HG03469 (cell line): Measurements from ENCODE around the gene WDR7.

ENCODE experiments used
- ATAC-seq: cut with Tn5 transposase; IDR thresholded peaks from one replicate; pipeline ENCODE4 v1.9.1; 2021; ENCODE audit warnings: mild to moderate bottlenecking, moderate library complexity, moderate number of reproducible peaks; ENCODE audit not compliant: unreplicated experiment

The WDR7 gene

DNA sequence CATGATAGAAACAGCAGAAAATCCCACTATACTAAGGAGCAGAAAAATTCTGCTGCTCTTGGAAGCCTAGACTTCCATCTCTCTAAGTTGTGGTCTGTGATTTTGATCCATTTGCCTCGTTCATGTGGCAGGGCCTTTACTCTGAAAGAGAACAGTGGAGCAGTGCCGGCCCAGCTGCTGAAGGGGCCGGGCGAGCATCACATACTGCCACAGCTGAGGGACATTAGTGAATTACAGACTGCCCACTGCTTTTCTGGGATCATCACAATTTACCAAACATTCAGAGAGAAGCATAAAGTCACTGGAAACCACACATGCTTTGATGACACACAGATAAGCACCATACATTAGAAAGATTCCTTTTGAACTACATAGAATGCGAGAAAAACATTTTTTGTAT is 278.7 kb downstream of the WDR7 start:
- ATAC-seq: no peak

DNA sequence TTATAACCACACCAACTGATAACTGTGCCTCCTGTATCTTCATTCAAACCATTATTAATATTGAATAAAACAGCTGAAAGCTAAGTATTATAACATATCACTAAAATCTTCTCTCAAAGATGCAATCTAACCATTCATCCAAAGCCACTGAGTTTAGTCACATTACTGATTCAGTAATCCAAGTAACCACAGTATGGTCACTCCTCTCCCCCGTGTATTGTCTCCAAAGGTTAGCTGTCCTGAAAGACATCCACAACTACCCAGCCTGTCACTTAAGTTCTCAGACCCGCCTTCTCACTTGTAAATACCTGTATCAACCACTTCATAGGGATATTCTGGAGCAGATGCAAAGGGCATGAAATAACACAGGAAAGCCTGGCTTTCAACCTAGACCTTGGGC is 282.3 kb downstream of the WDR7 start:
- ATAC-seq: no peak

DNA sequence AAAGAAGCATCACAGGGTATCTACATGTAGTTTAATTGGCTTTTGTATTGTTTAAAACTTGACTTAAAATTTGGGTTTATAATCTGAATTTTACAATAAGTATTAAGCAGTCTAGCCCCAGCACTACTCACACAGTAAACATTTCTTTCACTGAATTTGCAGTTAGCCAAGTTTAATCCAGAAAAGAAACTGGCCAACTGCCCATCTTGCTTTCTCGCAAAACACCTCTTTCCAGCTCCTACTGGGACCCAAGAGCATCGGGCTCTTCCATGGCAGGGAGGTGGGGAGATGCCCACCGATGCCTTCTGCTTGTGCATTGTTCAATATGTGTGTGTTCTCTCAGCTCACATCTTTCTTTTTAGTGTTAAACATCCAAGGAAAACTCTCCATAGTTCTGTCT is 283.0 kb downstream of the WDR7 start:
- no peak for ATAC-seq

DNA sequence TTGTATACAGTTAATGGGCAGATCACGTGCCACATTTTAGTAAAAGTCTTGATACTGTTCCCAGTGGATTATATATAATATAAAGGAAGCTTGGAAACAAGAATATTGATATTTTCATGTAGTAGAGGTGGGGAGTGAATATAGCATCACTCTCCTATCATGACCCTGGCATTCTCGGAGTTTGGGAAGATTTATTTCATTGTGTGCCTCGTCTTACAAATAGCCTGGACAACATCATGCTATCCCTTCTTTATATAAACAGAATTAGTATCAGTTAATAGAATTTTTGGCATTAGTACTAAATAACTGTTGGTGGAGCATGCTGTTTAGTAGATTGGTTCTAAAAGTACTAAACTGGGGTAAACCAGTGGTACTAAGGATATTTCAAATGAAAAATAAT is 283.7 kb downstream of the WDR7 start:
- no peak for ATAC-seq

DNA sequence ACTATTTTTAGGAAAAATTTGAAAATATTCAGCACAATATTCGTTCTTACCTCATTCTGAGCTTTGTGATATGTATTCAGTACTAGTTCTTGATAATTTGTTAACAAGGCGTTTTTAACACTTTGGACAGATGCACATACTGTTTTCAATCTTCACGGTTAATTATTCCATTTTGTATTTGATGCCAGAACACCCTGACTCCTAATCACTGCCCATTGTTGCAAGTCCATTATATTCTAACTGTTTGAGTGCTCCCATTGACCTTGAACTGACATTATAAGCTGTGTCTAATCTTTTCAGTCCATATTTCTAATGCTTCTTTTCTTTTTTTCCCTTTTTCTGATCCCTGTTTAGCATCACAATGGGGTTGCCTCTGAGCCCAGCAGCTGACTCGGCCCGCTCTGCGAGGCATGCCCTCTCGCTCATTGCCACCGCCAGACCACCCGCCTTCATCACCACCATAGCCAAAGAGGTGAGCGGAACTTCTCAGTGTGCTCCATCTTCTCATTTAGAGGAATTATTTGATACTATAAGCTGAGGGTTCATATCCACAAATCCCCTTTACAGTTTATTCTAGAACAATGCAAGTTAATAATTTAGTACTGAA is 284.4 kb downstream of the WDR7 start:
- ATAC-seq: no peak

DNA sequence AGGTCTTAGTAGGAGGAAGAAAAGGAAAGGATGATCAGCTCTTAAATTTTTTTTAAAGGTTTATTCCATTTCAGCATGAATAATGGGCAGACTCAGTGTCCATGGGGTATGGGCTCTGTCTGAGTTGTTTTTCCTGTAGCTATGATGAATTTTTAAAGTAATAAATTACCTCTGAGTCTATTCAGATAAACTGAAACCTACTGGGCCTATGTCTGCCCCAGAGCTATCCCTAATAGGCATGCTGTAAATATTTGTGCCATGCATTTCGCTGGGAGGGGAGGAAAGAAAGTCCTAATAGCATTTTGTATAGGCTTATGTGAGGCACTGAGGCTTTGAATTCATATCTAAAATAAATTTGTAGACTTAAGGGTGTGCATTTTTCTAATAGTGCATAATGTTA is 285.3 kb downstream of the WDR7 start:
- no peak for ATAC-seq

DNA sequence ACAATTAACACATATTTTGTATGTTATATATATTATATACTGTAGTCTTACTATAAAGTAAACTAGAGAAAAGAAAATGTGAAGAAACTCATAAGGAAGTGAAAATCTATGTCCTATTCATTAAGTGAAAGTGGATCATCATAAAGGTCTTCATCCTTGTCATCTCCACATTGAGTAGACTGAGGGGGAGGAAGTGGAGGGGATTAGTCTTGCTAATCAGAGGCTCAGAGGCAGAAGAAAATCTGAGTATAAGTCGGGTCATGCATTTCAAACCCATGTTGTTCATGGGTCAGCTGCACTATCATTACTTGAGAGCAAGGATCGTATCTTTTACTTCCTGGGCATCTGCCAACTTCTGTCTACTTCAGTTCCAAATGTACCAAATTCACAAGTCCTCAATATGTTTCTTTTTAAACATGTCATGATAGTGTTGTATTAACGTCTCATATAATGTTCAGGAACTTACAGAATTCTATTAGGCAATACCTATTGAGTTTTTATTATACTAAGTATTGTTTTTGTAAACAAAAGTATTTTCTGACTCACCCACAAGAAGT is 286.8 kb downstream of the WDR7 start:
- no peak for ATAC-seq

DNA sequence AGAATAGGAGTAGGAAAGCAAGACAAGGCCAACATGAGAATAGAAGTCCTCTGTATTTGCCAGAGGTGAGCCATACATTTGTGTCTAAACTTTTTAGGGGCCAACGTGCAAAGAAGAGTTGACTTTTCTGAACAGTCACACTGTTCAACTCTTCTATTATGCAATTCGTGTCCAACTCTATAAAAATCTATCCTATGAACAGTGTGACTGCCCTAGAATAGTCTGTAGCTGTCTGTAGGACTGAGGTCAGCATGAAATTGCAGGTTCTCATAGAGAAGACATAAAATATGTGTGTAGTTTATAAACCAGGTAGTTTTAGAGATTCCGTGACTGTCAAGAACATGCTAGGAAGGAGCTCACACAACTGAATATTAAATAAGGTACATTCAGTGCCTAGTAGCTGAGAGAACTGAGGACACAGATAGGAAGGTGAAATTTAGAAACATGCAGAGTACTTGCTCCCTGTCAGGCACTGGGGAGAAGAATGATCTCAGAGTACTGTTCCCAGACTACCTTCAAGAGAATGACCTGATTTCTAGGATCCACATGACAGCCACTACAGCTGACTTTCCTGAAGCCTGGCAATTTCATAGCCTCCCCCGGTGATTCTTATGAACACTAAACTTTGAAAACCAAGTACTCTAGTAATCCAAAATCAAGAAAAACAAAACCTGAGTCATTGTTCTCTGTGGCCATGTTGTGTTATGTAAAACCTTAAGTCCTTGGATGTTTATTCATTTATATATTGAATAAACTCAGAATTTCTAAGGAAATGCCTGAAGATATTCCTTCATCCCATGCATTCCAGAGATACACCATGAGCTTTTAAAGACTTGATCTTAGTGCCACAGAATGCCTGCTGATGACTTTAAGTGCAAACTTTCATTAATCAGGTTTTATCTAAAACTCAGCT is 294.3 kb downstream of the WDR7 start:
- no peak for ATAC-seq

DNA sequence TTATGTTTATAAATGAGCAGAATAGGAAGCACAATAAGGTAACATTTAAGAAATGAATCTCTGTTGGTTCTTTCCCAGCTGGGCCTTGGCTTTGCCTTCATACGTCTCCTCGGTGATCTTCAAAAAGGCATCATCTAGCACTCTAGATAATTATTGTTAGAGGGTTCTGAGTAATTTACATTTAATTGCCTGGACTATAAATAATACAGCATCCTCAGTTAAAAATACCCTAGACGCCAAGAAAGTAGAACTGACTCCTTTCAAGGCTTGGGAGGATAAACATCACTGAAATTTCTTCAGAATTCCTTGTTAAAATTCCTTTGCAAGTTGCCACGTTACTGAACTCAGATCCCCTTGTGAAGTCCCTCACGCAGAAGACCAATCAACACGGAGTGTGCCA is 296.1 kb downstream of the WDR7 start:
- ATAC-seq: no peak

DNA sequence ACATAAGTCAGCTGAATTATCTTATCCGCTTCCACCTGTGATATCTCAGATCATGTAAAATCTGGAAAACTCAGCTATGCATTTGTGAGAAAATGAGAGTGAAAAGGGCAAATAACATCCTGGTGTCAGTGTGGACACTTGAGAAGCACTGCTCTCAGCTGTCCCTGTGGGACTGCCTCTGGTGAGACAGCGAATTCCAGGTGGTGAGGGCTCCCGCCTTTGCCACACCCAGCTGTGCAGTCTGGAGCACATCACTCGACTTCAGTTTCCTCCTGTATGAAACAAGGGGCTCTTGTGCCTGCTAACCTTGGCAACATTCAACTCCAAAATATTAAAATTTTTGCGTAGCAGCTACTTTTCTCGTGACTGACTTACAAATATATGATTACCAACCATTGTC is 300.9 kb downstream of the WDR7 start:
- no peak for ATAC-seq

DNA sequence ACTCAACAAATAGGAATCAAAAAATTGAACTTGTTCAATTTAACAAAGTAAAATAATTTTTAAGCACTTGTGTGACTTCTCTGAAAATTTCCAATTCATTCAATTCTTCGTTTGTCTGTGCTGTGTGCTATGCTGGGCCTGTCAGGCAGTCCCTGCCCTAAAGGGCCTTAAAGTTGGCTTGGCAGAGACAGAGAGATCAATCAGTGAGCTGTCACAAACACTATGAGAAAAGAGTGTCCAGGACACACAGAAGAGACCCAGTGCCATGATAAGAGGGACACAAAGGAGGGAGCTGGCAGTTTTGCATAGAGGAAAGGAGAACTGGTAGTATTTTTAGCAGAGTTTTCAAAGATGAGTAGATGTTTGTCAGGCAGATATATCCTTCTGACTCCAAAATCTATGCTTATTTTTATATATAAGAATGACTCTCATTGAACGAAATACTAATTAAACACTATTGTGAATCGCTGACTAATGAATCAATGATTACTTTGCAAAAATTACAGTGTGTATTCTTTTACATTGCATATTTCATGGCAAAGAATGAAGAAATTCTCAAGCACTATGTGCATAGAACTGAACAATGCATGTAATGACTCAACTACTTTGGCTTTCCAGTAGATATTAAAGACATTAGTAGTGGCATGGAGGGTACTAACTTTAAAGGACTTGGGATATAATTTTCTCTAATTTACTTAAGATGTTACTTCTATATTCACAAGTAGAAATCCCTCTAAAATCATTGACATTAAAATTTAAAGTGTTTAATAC is 302.5 kb downstream of the WDR7 start:
- ATAC-seq: no peak

DNA sequence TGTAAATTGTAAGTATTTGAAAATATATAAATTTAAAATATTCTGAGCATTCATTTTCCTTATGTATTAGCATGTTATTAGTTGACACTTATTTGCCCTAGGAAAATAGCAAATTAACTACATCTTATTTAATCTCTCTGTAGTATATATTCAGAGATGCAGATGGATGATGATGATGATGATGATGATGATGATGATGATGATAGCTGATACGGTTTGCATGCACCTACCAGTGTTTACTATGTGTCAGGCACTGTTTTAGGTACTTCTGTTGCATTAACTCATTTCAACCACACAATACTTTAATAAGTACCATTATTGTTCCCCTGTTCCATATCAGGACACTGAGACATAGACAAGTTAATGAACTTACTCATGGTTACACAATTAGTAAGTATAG is 304.3 kb downstream of the WDR7 start:
- ATAC-seq: no peak

DNA sequence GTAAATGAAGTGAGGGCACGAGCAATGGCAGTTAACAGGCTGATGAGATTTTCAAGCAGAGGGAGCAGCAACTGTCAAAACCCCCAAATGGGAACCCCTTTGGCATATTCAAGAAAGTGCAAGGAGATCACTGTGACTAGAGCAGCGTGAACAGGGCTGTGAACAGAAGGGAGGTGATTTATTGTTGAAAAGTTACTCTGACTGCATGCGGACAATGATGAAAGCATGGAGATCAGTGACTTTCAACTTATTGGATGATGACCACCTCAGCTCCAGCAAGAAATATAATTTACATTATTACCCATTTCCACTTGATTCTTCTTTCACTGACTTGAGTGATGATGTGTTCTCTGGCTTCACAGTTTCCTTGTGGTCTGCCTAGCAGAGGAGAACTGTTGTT is 308.0 kb downstream of the WDR7 start:
- ATAC-seq: no peak

DNA sequence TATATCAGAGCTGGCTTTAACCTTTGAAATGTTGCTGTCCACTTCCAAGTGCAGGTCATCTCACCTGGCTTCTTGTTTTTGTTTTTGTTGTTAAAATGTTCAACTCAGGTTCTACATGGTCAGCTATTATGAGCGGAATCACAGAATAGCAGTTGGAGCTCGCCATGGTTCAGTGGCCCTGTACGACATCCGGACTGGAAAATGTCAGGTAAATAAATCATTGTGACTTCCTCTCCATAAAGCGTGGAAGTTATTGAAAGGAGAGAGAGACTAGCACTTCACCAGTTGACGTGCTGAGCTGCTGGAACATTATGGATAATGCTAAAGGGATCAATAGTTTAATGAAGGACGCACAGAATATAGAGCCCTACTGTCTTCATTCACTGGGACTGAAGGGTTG is 311.2 kb downstream of the WDR7 start:
- no peak for ATAC-seq

DNA sequence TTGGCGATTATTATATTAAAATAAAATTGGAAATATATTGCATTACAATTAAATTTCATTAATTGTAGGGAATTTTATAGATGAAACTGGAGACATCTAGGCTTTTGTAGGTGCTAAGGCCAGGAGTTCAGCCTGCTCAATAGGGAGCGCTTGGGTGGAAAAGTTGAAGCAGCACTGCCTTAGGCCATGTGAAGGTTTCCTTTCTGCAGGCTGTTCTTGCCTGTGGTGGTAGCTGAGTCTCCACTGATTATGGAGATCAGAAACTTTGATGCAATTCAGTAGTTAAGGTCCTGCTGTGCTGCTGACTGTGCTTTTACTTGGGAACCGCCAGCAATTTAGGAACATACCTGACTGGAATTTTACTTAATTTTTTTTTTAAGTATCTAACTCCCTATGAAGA is 315.9 kb downstream of the WDR7 start:
- no peak for ATAC-seq

DNA sequence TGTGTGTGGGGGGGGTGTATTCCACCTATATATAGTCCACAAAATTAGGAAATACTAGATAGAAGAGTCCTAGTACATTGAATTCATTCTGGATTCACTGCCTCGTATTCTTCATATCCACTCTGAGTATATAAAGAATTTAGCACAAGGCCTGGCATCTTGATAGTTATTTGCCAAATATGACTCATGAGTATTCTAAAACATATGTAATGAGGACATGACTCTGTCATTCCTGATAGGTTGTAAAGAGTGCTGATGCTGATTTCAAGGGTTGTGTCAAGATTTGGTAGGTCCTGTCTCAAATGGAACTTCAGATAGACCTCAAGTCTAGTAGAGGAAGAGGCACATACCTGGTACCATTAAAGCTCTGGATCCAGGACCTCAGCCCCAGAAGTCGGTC is 322.3 kb downstream of the WDR7 start:
- no peak for ATAC-seq

DNA sequence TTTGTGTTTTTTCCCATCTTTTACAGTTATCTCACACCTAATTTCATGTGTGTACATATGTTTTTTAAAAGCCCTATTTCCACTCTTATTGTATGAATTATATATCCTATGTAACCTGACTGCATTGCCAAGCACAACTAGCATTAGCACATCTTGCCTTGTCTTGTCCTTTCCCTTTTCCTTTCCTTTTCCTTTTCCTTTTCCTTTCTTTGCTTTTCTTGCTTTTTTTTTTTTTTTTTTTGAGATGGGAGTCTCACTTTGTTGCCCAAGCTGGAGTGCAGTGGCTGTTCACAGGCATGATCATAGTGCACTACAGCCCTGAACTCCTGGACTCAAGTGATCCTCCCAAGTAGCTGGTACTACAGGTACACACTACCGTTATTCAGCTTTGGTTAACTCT is 323.0 kb downstream of the WDR7 start:
- ATAC-seq: no peak

DNA sequence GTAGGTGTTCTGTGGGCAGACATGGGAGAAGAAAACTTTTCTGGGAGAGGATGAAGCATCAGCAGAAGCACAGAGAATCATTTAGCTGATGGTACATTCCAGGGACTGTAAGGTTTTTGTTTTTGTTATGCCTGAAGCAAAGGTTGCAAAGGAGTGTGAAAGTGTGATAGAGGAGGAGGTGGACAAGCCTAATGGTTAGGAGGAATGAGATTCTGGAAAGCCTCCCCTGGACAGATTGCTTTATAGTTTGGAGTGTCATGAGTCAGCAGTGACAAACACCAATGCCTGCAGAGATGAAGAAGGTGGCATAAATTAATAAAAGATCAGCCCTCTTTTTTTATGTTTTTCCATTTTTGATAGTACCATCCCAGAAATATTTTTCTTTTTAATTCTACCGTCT is 324.1 kb downstream of the WDR7 start:
- ATAC-seq: no peak

DNA sequence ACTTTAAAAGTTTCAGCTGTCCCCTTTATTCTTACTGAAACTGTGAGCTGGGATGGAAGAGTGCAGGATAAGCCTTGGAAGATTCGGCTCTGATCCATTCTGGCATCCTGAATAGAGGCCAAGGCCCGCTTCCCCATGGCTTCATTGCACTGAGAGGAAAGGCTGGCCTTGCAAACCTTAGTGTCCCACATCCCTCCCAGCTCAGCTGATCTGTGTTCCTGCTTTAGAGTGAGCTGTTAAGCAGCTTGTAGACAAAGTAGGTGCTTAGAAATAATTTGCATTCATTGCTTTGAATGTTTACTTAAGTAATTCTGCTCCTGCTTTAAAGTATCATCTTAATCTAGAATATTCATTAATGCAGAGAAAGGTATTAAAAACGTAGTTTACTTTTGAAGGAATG is 326.1 kb downstream of the WDR7 start:
- no peak for ATAC-seq

DNA sequence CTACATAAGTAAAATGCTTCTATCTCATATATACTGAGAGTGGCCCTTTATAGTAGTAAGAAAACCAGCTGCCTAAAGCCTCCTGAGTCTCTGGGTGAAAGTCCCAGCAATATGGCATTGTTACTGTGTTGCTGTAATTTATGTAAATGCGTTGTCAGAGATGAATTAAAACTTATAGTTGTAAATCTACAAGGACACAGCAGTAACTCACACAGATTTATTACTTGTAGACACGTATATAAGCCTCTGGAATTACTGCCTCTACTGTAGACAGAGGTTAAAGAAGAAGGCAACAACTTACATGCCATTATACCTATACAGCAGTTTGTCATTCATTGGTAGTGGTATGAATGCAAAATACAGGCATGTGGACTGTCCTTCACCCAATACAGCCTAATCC is 326.6 kb downstream of the WDR7 start:
- ATAC-seq: no peak

DNA sequence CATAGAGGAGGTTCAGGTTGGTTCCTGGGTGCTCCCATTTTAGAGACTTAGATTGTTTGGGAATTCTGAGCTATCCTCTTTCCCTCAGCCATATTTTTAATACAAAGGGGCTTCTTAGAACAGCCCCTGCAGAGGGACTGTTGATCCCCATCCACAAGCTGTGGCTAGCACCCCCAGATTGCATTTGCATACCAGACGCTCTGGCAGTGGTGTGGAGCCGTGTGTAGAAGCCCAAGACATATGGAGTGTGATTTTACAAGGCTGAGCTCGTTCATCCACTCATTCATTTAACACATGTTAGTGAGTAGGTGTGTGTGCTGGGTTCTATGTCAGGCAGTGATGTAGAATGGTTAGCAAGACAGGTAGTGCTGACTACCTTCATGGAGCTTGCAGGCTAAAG is 329.0 kb downstream of the WDR7 start:
- ATAC-seq: no peak

DNA sequence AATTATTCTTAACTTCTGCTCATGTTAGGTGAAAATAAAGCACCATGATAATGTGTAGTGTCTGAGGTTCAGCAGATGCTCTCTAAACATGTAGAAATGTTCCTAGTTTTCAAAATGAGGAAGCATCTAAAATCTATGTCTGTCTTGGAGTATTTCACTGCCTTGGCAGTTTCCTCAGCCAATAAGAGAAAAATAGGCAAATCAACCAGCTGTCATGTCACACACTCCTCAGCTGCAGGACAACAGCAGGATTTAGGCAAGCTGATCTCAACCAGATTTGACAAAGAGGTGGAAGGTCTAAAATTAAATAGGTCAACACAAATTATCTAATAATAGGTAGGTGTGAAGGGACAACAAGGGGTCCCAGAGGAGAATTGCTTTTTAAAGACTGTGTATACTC is 331.6 kb downstream of the WDR7 start:
- no peak for ATAC-seq
